NOMO-1 (cell line): Measurements from ENCODE around the gene UNC13B.

Experiments used
- DNase-seq, 2 experiments: peaks; one replicate each; lab custom pipeline; 2025; ENCODE audit not compliant: unreplicated experiment in 2 of 2; lab: John Stamatoyannopoulos, UW

The UNC13B gene

DNA sequence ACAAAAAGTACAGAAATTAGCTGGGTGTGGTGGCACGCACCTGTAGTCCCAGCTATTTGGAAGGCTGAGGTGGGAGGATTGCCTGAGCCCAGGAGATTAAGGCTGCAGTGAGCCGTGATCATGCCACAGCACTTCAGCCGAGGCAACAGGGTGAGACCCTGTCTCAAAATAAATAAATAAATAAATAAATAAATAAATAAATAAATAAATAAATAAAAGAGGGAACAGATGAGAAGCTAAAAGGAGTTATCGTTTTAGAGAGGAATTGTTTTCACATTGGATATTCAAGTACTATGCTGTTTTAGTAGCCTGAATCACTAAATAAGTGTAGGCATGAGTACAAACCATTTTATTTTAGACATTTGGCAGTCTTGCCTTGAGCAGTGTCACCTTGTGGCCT is 151.7 kb downstream of the UNC13B start:
- no peak for DNase-seq

GRCh38 chr9:35313916-35314315 is 152.1 kb downstream of the UNC13B start:
- DNase-seq, result no peak

GRCh38 chr9:35318741-35319140 is 156.9 kb downstream of the UNC13B start:
- no peak for DNase-seq

DNA sequence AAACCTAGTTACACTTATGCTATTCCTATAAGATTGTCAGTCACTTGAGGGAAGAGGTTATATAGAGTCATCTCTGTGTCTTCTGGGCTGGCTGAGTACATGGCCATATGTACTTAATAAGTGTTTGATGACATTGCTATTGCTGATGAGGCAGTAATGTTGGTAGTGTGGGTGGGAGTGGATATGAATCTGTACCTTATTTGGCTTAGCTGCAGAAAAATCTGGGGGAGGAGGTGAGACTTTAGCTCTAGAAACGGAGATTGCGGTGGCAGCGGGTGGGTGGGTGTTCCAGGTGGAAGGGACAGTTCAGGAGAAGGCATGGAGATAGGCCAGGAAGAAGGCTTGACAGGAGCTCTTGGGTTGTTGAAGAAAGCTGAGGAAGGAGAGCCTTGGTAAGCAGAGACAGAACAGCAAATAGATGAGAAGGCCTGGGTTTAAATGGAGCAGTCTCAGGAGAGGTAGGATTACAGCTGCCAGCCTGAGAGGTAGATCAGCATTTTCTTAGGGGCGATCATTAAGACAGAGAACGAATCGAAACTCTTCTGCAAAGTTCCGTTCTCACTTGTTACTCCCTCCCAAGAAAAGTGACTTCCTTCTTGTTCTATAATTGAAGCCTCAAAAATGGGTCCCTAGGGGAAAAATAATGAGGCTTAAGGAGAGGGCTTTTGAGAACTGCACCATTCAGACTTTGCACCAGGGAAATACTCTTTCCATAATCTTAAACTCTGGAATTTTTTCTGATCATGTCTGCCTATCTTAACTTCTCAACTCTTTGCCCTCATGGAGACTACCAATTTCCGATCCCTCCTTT is 160.5 kb downstream of the UNC13B start:
- DNase-seq, result peak; percentile 25 to 56

DNA sequence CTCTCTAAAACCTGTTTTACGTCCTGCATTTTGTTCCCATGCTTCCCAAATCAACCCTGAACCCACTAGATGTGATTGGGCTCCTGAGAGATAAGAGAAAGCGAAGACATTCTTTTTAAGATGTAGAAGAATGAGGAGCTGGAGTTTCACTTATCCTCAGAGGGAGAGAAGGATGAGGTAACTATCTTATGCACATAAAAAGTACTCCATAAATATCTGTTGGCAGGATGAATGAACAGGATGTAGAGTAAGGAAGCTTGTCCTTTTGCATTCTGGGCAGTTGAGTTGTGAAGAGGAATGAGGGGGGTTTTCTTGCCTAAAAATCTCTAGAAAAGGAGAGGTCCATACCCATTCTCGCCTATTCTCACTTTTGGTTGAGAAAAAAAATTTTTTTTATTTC is 163.2 kb downstream of the UNC13B start:
- no peak for DNase-seq

DNA sequence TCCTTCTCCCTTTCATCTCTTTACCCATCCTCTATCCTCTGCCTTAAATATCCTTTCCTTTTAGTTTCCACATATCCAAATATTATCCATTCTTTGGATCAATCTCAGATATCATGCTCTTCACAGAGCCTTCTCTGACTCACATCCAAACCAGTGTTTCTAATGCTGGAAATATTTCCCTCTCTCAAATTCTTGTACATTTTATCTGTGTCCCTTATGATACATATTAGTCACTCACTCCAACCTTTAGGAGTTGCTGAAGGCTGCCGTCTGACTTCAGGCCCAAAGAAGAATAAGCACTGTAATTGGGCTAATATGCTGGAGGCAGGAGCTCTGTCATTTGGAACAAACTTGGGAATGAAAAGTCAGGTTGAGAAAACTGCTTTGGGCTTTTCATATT is 171.7 kb downstream of the UNC13B start:
- DNase-seq, result no peak

- DNase-seq, result no peak
Measured at GRCh38 chr9:35335164-35335563, 173.4 kb downstream of the UNC13B start.

- no peak for DNase-seq
Measured at GRCh38 chr9:35338086-35338485, 176.3 kb downstream of the UNC13B start.

- DNase-seq, result no peak
Measured at GRCh38 chr9:35338561-35339274, 176.9 kb downstream of the UNC13B start.

DNA sequence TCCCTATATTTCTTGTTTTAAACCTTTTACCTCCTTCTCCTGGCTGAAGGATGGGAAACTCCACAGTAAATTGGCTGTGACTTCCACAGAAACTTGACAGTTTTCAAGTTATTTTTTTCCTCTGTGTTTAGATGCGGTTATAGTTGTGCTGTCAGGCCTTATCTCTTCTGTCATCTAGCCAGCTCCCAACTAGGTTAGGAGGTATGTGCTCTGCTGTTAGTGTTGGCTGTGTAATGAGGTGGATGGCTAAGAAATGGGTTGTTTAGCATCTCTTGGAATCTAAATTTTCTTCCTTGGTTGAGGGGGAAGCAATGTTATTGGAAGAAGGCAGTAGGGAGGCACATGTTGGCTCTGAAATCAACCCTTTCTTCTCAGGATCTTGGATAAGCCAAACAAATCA is 178.2 kb downstream of the UNC13B start:
- no peak for DNase-seq

GRCh38 chr9:35341021-35341420 is 179.2 kb downstream of the UNC13B start:
- DNase-seq, result peak; percentile 31 to 76

DNA sequence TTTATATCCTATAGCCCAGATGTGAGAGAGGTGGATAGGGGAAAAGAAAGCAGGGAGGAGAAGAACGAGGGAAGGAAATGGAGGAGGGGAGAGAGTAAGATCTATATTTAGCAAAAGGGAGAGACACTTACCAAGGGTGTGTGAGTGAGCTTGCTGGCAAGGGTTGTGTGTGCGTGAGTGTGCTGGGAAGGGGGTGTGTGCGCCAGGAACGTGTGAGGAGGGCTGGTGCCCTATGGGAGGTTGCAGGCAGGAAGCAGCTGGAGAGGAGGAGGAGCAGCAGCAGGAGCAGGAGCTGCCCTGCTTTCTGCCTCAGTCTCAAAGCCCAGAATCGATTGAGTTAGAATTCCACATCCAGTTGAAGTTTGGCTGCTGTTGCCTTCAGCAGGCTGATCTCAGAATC is 179.8 kb downstream of the UNC13B start:
- DNase-seq, result no peak

DNA sequence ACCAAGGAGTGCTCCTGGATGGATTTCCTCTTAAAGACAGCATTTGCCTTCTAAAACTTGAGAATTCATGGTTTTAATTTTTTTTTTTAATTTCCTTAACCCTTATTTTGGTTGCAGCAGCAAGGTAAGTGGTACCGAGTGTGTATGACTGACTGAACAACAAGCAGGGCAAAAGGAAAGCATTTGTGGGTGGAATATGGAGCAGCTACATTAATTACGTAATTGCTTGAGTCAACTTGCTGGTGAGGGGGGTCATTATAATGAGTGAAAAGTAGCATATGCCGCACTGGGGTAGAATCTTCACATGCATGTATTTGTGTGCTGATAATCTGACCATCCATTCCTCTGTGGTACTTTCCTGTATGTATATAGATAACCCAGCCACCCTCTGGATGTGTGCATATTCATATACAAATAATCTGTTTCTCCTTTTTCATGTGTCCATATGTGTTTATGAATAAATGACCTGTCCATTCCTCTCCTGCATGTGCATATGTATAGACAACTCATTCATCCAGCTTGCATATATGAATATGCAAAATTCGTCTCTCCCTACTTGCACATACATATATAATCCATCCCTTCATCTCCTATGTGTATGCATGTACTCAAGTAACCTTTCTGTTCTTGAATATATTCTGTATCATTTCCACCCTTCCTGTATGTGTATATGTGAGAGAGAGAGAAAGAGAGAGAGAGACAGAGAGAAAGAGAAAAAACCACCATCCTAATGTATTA is 180.6 kb downstream of the UNC13B start:
- DNase-seq, result peak in 1 of 2 experiments; percentile 13

GRCh38 chr9:35348109-35348508 is 186.3 kb downstream of the UNC13B start:
- DNase-seq, result no peak

- no peak for DNase-seq
Measured at GRCh38 chr9:35349287-35349990, 187.6 kb downstream of the UNC13B start.

GRCh38 chr9:35350212-35350611 is 188.4 kb downstream of the UNC13B start:
- no peak for DNase-seq

- no peak for DNase-seq
Measured at GRCh38 chr9:35350827-35351549, 189.2 kb downstream of the UNC13B start.

DNA sequence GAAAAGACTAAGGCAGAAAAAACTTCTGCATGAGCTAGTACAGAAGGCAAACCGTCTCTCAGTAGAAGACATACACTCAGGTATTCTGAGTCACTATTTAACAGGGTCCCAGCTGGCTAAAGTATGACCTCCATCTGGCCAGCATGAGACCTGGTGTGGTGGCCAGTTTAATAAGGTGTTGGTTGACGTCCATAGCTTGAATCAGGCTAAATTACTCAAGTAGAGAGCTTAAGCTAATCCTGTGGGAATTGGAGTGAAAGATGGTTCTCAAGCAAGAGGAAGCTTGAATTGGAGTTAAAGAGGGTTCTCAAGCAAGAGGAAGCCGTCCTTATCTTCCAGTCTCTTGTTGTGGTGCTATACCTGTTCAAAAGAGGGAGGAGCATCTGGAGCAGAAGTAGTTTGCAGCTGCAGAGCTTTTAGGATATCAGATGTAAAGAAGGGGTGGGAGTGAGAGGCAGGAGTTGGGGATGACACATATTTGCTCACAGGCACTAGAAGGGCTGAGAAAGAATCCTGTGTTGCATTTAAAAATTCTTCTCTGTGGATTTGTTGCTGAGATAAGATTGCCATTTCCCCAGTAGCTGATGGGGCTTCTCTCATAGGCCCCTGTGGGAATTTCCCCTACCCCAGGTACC is 192.0 kb downstream of the UNC13B start:
- no peak for DNase-seq

GRCh38 chr9:35355939-35356338 is 194.1 kb downstream of the UNC13B start:
- no peak for DNase-seq

DNA sequence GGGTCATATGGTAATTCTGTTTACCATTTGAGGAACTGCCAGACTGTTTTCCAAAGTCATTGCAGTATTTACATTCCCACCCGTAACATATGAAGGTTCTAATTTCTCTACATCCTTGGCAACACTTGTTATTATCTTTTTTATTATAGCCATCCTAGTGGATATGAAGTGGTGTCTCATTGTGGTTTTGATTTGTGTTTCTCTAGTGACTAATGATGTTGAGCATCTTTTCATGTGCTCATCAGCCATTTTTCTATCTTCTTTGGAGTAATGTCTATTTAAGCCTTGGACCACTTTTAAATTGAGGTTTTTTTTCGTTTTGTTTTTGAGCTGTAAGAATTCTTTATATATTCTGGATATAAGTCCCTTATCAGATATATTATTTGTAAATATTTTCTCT is 195.3 kb downstream of the UNC13B start:
- DNase-seq, result no peak
